NB4 (cell line): ENCODE results near the gene COG7.

Experiments
- MYC ChIP-seq: IDR thresholded peaks from 2 replicates; pipeline ENCODE4 v1.6.1; 2011; ENCODE audit warnings: low read depth, low read length
- POLR2A ChIP-seq: IDR thresholded peaks from 2 replicates; pipeline ENCODE4 v1.6.1; 2011; ENCODE audit warnings: mild to moderate bottlenecking; ENCODE audit not compliant: insufficient read length; ENCODE audit errors: extremely low read depth
- TF ChIP-seq, protein P1 (sequence below): IDR thresholded peaks from one replicate; pipeline ENCODE4 v1.5.1; 2012; ENCODE audit warnings: low read depth, low read length

DNA sequence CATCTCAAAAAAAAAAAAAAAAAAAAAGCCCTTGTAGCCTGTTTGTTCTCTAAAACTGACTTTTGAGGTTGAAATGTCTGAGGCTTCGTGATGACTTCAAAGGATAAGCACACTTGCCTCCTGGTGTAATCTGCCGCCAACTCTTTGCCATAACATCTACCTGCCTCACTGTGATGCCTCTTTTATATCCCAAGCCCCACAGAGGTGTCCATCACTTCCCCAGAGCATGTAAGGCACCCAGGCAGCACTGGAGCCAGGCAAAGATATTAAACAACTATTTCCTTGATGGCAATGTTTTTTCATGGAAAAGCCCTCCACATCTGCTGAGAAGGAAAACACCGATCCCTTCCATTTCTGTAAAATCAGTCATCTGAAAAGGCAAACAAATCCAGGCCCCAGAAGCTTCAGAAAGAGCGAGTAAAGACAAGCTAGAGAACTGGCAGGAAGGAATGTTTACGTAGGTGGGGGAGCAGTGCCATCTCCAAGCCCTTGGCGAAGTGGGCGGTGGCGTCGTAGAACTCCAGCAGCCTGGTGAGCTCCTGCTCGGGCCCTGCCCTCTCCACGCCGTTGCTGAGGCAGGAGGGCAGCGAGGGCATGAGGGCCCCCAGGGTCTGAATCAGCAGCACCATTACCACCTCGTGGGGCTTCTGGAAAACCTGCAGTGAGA lies 28.6 kb downstream of the COG7 start:
- TF ChIP-seq, protein P1, sequence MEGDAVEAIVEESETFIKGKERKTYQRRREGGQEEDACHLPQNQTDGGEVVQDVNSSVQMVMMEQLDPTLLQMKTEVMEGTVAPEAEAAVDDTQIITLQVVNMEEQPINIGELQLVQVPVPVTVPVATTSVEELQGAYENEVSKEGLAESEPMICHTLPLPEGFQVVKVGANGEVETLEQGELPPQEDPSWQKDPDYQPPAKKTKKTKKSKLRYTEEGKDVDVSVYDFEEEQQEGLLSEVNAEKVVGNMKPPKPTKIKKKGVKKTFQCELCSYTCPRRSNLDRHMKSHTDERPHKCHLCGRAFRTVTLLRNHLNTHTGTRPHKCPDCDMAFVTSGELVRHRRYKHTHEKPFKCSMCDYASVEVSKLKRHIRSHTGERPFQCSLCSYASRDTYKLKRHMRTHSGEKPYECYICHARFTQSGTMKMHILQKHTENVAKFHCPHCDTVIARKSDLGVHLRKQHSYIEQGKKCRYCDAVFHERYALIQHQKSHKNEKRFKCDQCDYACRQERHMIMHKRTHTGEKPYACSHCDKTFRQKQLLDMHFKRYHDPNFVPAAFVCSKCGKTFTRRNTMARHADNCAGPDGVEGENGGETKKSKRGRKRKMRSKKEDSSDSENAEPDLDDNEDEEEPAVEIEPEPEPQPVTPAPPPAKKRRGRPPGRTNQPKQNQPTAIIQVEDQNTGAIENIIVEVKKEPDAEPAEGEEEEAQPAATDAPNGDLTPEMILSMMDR, result no peak
- TF ChIP-seq POLR2A, result no peak
- TF ChIP-seq MYC, result no peak
